HG02884 (cell line): ENCODE results near the gene COL18A1.

ENCODE experiments used
- ATAC-seq: cut with Tn5 transposase; IDR thresholded peaks from one replicate; pipeline ENCODE4 v1.9.1; 2021; ENCODE audit warnings: mild to moderate bottlenecking, moderate library complexity; ENCODE audit not compliant: unreplicated experiment

COL18A1 gene

GRCh38 chr21:45412491-45412890, 7.5 kb downstream of the COL18A1 start:
- no peak for ATAC-seq

- ATAC-seq: no peak
These were observed 8.1 kb downstream of the COL18A1 start for GRCh38 chr21:45412909-45413611.

- ATAC-seq: no peak
These were observed 9.0 kb downstream of the COL18A1 start for GRCh38 chr21:45413922-45414321.

GRCh38 chr21:45414396-45415187, 9.6 kb downstream of the COL18A1 start:
- no peak for ATAC-seq

GRCh38 chr21:45415188-45415942, 10.4 kb downstream of the COL18A1 start:
- no peak for ATAC-seq

GRCh38 chr21:45415943-45416611, 11.1 kb downstream of the COL18A1 start:
- ATAC-seq: no peak

- no peak for ATAC-seq
These were observed 11.7 kb downstream of the COL18A1 start for GRCh38 chr21:45416620-45417019.

- no peak for ATAC-seq
These were observed 12.4 kb downstream of the COL18A1 start for GRCh38 chr21:45417256-45417950.

- no peak for ATAC-seq
These were observed 13.0 kb downstream of the COL18A1 start for GRCh38 chr21:45417951-45418300.

GRCh38 chr21:45418301-45419071, 13.5 kb downstream of the COL18A1 start:
- ATAC-seq: no peak

GRCh38 chr21:45419162-45419561, 14.2 kb downstream of the COL18A1 start:
- no peak for ATAC-seq

- ATAC-seq: no peak
These were observed 15.4 kb downstream of the COL18A1 start for GRCh38 chr21:45420061-45421041.

GRCh38 chr21:45421071-45421845, 16.3 kb downstream of the COL18A1 start:
- ATAC-seq: no peak

- no peak for ATAC-seq
These were observed 17.1 kb downstream of the COL18A1 start for GRCh38 chr21:45421846-45422775.

GRCh38 chr21:45423201-45423955, 18.4 kb downstream of the COL18A1 start:
- ATAC-seq: no peak
